Posterior cingulate gyrus (tissue), 11 donors: ENCODE results near the gene KLRC1.
"Not testable (repeated sequence)": the region's sequence is repeated elsewhere in the genome, so short reads cannot be mapped to it uniquely, and the experiment has no call there.

Experiments
- DNase-seq, 10 donors: peaks; one replicate each; pipeline versions ENCODE4 v3.0.0 to v3.0.0-alpha.2; 2020 to 2021; ENCODE audit warnings: mixed read lengths in 3 of 10
- intact Hi-C: fragments of 100-400 bp; cut with DNase I; formaldehyde crosslinking; loops from one replicate; pipeline ENCODE4 v1.15.1; 2023

Gene KLRC1

DNA sequence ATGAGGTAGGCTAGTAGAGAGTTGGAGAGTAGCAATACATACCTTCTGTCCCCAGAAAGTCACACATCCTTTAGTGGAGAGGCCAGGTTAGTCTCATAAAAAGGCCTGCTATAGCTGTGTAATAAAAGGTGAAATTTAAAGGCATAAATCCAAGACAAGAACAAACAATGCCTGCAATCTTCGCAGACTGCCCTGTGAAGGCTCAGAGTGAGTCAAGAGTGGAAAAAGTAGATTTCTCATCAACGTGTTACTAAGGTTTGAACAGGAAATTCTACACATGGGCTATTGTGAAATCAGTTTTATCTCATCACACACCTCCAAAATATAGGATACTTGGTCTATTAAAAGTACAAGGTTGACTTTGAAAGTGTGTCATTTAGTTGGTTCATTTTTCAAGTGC lies at the start of gene KLRC1:
Gene KLRC1, minus strand, starts transcription at position 222 of the 400 bp plus-strand sequence. CDS start 2,221 bp downstream, outside the sequence.
- intact Hi-C loops = no loop called here
- DNase-seq = no peak

DNA sequence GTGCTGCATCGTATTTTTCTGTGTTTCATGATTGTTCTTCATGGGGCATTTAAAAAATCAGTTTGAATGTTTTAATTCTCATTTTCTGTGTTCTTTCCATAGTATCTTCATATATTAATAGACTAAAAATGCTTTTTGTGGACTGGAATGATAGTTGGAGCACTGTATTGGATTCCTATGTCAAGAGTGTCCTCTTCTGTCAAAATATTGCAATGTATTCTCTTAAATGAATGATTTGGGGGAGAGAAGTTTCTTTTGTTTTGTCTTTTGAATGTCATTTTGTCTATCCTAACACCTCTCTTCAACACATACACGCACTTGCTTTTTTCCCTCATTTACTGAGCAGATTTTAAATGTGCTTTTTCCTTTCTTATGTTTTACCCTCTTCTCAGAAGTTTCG lies 47.9 kb upstream of the KLRC1 start:
- no peak for DNase-seq
- intact Hi-C loops = loop anchor here (1.0 to 5.0 kb wide), 2 partner anchors 170 to 349 kb away; no protein-coding TSS in a partner anchor

DNA sequence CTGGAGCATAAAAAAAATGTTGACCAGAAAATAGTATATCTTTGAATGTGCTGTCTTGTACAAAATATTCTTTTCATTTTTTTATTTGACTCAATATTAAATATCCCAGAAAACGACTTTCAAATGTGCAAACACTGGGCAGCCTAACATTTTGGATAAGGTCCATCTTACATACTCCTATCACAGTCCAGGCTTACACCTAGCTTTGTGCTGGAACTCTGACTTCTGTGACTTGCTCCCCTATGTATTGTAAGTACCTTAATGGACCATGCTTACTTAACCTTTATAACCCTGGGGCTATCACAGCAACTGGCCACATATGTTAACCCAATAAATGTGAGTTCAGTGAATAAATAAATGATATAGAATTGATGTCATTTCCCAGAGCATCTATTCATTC lies 44.9 kb upstream of the KLRC1 start:
- no peak for DNase-seq
- intact Hi-C loops = no loop called here

DNA sequence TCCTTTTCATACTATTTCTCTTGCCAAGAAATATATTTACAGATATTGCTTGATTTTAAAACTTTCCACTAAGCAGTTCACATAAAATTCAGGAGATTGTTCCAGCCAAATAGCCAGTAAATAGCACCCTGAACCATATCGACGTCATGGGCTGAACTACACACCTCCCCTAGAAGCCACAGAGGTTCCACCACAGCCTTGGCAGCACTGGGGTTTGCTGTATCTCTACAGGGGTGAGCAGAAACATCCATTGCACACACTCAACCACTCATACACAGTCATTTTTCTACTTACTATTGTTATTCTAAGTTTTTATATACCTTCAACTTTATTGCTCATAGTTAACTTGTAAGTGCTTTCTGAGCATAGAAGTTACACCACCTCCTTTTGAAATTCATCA lies 44.4 kb upstream of the KLRC1 start:
- intact Hi-C loops = no loop called here
- DNase-seq = no peak

DNA sequence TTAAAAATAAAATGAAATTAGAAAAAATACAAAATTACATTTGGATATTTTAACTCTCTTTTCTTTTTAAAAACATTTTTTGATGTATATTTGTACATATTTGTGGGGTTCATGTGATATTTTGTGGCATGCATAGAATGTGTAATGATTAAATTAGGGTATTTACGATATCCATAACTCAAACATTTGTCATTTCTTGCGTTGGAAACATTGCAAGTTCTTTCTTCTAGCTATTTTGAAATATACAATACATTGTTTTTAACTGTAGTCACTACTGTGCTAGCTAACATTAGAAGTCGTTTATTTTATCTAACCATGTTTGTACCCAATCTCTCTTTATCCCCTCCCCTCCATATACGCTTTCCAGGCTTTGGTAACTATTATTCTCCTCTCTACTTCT lies 38.6 kb upstream of the KLRC1 start:
- intact Hi-C loops = no loop called here
- DNase-seq = no peak

DNA sequence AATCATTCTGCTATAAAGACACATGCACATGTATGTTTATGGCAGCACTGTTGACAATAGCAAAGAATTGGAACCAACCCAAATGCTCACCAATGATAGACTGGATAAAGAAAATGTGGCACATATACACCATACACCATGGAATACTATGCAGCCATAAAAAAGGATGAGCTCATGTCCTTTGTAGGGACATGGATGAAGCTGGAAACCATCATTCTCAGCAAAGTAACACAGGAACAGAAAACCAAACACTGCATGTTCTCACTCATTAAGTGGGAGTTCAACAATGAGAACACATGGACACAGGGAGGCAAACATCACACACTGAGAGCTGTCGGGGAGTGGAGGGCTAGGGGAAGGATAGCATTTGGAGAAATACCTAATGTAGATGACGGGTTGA lies 34.2 kb upstream of the KLRC1 start:
- intact Hi-C loops, DNase-seq: not testable (repeated sequence)

DNA sequence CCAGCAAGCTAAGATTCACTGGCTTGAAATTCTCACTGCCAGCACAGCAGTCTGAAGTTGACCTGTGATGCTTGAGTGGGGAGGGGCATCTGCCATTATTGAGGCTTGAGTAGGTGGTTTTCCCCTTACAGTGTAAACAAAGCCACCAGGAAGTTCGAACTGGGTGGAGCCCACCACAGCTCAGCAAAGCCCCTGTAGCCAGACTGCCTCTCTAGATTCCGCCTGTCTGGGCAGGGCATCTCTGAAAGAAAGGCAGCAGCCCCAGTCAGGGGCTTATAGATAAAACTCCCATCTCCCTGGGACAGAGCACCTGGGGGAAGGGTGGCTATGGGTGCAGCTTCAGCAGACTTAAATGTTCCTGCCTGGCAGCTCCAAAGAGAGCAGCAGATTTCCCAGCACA lies 28.7 kb upstream of the KLRC1 start:
- intact Hi-C loops = not testable (repeated sequence)

DNA sequence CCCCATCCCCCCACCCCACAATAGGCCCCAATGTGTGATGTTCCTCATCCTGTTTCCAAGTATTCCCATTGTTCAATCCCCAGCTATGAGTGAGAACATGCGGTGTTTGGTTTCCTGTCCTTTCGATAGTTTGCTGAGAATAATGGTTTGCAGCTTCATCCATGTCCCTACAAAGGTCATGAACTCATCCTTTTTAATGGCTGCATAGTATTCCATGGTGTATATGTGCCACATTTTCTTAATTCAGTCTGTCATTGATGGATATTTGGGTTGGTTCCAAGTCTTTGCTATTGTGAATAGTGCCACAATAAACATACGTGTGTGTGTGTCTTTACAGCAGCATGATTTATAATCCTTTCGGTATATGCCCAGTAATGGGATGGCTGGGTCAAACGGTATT lies 19.6 kb upstream of the KLRC1 start:
- intact Hi-C loops, DNase-seq: not testable (repeated sequence)

More for the DNA sequence above, 28.7 kb upstream of the KLRC1 start:
- DNase-seq = not testable (repeated sequence)

DNA sequence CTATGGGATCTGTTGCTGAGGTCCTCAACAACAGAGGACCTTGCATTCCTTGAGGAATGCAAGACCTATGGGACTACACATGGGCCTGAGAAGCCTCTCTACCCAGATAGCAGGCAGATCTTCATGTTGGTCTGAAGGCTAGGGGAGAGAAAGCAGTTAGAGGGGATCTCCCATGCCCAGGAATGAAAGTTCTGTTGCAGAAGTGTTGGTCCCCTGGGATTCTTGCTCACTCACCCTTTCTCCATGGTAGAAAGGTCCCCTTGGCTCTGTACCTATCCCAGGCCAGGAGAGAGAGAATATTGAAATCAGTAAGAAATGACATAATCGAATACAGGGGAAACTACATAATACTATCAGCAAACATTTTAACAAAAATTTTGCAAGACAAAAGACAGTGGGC lies 16.5 kb upstream of the KLRC1 start:
- intact Hi-C loops = no loop called here
- no peak for DNase-seq

DNA sequence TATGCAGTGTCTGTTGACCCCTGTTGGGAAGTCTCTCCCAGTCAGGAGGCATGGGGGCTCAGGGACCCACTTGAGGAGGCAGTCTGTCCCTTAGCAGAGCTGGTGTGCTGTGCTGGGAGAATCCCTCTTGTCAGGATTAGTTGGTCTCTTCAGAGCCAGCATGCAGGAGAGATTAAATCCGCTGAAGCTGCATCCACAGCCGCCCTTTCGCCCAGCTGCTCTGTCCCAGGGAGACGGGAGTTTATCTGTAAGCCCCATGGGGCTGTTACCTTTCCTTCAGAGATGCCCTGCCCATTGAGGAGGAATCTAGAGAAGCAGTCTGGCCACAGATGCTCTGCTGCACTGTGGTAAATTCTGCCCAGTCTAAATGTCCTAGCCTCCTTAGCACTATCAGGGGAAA lies 13.1 kb upstream of the KLRC1 start:
- DNase-seq = peak in 1 of 10 donors; percentile 72
- intact Hi-C loops = no loop called here

DNA sequence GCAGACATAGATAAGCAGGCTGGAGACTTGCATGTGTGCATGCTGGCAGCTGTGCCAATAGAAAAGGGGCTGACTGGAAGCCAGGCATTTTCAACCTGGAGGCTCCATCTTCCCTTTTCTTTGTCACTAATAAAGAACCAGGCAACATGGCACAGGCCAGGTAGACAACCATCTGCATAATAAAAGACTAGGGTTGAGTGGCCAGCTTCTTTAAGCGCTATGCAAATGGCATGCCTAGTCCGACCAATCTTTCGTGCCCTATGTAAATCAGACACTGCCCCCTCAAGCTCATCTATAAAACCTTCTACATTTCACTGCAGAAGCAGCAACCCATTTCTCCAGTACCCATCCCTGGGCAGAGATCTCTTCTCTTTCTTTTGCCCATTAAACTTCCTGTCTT lies 4.6 kb upstream of the KLRC1 start:
- intact Hi-C loops = no loop called here
- DNase-seq = no peak

DNA sequence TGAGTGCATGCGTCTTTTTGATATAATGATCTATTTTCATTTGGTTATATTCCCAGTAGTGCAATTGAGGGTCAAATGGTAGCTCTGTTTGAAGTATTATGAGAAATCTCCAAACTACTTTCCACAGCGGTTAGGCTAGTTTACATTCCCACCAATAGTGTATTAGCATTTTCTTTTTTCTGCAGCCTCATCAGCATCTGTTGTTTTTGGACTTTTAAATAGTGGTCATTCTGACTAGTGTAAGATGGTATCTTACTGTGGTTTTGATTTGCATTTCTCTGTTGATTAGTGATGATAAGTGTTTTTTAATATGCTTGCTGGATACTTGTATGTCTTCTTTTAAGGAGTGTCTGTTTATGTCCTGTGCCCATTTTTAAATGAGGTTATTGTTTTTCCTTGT lies 3.7 kb upstream of the KLRC1 start:
- intact Hi-C loops = no loop called here
- DNase-seq = no peak

DNA sequence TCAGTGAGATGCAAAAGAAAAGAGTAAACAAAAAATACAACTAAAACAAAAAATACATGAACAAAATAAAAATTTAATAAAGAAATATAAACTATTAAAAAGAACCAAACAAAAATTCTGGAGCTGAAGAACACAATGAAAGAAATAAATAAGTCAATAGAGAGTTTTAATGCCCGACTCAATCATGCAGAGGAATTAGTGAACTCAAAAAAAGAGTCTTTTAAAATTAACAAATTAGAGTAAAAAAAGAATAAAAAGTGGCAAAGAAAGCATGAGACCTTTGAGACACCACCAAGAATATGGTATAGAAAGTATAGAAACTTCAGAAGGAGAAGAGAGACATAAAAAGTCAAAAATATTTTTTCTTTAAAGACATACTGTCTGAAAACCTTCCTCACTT lies 2.6 kb upstream of the KLRC1 start:
- intact Hi-C loops = no loop called here
- DNase-seq = no peak

DNA sequence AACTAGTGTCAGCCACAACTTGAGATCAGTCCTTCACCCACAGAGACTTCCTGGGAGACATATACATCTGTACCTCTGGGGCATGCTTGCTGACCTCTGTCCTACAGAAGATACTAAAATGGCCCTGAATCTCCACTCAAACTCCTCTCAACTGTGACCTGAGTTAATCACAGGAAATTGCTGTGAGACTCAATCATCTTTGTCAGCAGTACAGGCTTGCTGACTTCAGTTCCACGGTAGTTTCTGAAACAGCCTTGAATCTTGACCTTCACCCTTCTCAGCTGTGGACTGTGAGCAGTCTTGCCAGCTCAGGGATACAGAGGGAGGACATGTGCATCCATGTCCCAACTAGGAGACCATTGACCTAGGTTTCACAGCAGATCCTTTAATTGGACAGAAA lies 1.4 kb upstream of the KLRC1 start:
- intact Hi-C loops = no loop called here
- DNase-seq = no peak

DNA sequence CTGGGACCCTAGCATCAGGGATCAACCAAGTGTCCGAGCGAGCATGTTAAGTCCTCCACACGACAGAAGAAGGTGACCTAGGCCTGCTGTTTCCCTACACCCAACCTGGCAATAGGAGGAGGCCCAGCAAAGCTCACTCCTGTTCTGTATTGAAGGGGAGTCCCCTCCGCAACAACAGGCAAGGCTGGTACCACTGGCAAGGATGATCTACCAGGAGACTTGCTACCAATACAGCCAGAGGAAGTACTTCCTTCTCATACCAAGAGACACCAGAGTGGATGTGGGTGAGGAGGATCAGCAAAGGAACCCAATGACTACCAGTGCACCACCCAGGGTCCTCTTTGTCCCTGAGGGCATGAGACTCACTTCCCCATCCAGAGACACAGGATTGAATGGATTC lies 4.9 kb downstream of the KLRC1 start:
- DNase-seq = peak in 1 of 10 donors; percentile 61
- intact Hi-C loops = no loop called here

DNA sequence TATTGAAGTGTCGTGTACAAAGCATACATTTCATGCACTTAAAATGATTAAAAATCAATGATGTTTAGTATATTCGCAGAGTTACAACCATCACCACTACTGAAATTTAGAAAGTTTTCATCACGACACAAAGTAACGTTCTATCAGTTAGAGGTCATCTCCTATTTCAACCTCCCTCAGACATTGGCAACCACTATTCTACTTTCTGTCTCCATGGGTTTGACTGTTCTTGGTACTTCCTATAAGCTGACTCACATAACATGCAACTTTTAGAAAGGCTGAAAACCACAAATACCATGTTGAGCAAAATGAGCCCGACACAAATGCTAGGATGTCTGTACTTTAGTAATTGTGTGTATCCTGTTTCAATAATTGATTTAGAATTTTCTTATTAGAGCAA lies 7.1 kb downstream of the KLRC1 start:
- DNase-seq, intact Hi-C loops: not testable (repeated sequence)

DNA sequence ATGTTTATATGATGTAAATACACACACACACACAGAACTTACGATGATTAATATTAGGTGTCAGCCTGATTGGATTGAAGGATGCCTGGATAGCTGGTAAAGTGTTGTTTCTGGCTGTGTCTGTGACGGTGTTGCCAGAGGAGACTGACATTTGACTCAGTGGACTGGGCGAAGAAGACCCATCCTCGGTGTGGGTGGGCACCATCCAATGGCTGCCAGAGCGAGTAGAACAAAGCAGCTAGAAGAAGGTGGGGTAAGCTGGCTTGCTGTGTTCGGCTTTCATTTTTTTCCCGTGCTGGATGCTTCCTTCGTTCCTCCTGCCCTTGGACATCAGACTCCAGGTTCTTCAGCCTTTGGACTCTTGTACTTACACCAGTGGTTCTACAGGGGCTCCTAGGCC lies 12.0 kb downstream of the KLRC1 start:
- peak in 1 of 10 donors; percentile 52 for DNase-seq
- intact Hi-C loops = not testable (repeated sequence)

DNA sequence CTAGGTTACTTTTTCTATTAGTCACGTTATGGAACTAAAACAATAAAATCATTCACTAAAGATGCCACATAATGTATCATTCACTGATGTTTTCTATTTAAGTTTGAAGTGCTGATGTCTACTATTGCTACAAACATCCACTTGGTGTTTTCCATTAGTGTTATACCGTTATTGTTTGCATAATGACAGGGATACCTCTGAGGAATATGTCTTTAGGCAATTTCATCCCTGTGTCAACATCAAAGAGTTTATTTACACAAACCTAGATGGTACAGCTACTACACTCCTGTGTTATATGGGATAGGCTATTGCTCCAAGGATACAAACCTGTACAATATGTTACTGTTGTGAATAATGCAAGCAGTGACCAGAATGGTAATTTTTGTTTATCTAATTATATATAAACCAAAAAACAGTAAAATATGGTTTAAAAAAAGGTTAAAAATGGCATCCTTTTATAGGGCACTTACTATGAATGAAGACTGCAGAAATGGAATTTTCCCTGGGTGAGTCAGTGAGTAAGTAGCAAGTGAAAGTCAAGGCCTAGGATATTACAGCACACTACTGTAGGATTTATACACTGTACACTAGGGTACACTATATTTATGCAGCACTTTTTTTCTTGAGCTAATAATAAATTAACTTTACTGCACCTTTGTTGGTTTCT lies 13.4 kb downstream of the KLRC1 start:
- DNase-seq, intact Hi-C loops: not testable (repeated sequence)

DNA sequence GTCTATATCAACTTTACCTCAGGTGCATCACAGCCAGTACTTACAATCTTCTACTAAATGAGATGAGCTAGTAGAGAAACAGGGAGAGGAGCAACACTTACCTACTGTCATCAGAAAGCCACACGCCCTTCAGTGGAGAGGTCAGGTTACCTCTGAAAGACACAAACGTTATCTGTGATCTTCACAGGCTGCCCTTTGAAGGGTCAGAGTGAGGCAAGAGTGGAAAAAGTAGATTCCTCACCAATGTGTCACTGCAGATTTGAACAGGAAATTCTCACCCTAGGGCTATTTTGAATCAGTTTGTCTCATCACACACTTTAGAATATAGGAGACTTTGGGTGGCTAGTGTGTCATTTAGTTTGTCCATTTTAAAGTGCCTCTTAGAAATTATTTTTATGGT lies 15.6 kb downstream of the KLRC1 start:
- intact Hi-C loops, DNase-seq: not testable (repeated sequence)

DNA sequence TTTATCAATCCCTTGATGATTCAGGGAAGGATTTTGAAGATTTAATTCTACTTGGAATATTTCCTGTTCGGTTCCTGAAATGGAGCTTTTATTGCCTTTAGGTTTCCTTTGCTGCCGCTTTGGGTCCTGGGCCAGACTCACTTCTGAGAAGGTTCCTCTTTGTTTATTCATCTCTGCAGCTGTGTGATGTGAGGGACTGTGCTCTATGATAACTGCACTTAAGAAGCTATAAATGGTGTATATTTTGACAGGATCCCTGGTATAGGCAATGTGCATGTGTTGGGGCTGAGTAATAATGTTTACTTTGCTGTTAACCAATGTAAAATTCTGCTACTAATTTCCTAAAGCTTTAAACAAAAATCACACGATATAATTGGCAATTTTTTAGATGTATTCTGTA lies 17.4 kb downstream of the KLRC1 start, which contains the start of gene KLRC2:
Gene KLRC2, minus strand, starts transcription at position 195 of the 400 bp plus-strand sequence. Its CDS starts 24 bp downstream, at position 171.
- peak in 1 of 10 donors; percentile 36 for DNase-seq
- intact Hi-C loops = not testable (repeated sequence)

DNA sequence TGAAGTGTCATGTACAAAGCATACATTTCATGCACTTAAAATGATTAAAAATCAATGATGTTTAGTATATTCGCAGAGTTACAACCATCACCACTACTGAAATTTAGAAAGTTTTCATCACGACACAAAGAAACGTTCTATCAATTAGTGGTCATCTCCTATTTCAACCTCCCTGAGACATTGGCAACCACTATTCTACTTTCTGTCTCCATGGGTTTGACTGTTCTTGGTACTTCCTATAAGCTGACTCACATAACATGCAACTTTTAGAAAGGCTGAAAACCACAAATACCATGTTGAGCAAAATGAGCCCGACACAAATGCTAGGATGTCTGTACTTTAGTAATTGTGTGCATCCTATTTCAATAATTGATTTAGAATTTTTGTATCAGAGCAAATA lies 22.6 kb downstream of the KLRC1 start:
- intact Hi-C loops = not testable (repeated sequence)

DNA sequence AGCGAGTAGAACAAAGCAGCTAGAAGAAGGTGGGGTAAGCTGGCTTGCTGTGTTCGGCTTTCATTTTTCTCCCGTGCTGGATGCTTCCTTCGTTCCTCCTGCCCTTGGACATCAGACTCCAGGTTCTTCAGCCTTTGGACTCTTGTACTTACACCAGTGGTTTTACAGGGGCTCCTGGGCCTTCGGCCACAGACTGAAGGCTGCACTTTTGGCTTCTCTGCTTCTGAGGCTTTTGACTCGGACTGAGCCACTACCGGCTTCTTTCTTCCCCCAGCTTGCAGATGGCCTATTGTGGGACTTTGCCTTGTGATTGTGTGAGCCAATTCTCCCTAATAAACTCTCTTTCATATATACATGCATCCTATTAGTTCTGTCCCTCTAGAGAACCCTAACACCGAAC lies 27.2 kb downstream of the KLRC1 start:
- intact Hi-C loops = not testable (repeated sequence)
- peak in 4 of 10 donors; percentile 16 to 78 (median 45) for DNase-seq

More for the DNA sequence above, 22.6 kb downstream of the KLRC1 start:
- not testable (repeated sequence) for DNase-seq
